H54 (cell line): ENCODE results near the gene DNAJB11.

Source experiments
- DNase-seq: peaks from one replicate; pipeline ENCODE4 v3.0.0; 2011; ENCODE audit warnings: low spot score, mixed read lengths; ENCODE audit not compliant: insufficient read length
- FAIRE-seq: peaks from 3 replicates; lab custom pipeline; 2011; peaks lifted over from hg19 to GRCh38; lab: Jason Lieb, UNC
- POLR2A ChIP-seq: IDR thresholded peaks from 2 replicates; pipeline ENCODE4 v1.6.1; 2011; ENCODE audit warnings: low read depth, mild to moderate bottlenecking, low read length

DNAJB11 gene

GRCh38 chr3:186612721-186613636 is 42.5 kb downstream of the DNAJB11 start, which contains the start of gene AHSG:
Gene AHSG (plus strand): TSS chr3:186613060. CDS start chr3:186613142, 82 bp downstream.
- no peak for DNase-seq
- FAIRE-seq, result no peak
- TF ChIP-seq POLR2A, result no peak

DNA sequence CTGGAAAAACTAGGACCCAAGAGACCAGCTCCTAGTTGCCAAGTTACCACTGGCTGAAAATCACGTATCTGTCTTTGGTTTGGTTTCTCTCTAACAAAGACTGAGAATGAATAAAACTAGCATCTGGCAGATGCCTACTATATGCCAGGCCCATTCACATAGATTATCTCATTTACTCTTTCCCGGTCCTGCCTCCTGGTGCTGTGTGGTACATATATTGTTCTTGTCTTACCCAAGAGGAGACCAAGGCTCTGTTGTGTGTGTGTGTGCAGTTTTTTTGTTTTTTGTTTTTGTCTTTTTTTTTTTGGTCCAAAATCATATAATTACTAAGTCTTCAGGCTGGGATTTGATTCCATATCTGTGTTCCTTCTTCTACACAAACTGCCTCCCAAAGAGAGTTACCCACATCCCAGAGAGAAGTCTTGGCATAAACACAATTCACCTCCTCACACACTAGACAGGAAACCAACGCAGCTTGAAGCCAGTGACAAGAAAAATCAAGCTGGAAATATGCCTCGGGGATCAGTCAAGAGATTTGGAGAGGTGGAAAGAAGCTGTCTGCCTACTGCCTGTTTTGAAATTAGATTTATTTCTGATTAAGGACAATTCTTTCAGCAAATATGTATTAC is 43.2 kb downstream of the DNAJB11 start:
- peak; percentile 30 for DNase-seq
- no peak for TF ChIP-seq POLR2A
- no peak for FAIRE-seq

GRCh38 chr3:186614266-186614596 is 43.7 kb downstream of the DNAJB11 start:
- TF ChIP-seq POLR2A, result no peak
- DNase-seq (no peak), FAIRE-seq (no peak)

GRCh38 chr3:186614597-186615483 is 44.3 kb downstream of the DNAJB11 start:
- no peak for TF ChIP-seq POLR2A
- DNase-seq (peak; percentile 81), FAIRE-seq (peak; percentile 92)

- FAIRE-seq (no peak), DNase-seq (no peak)
- TF ChIP-seq POLR2A, result no peak
Observed at GRCh38 chr3:186616299-186616617, 45.7 kb downstream of the DNAJB11 start.

DNA sequence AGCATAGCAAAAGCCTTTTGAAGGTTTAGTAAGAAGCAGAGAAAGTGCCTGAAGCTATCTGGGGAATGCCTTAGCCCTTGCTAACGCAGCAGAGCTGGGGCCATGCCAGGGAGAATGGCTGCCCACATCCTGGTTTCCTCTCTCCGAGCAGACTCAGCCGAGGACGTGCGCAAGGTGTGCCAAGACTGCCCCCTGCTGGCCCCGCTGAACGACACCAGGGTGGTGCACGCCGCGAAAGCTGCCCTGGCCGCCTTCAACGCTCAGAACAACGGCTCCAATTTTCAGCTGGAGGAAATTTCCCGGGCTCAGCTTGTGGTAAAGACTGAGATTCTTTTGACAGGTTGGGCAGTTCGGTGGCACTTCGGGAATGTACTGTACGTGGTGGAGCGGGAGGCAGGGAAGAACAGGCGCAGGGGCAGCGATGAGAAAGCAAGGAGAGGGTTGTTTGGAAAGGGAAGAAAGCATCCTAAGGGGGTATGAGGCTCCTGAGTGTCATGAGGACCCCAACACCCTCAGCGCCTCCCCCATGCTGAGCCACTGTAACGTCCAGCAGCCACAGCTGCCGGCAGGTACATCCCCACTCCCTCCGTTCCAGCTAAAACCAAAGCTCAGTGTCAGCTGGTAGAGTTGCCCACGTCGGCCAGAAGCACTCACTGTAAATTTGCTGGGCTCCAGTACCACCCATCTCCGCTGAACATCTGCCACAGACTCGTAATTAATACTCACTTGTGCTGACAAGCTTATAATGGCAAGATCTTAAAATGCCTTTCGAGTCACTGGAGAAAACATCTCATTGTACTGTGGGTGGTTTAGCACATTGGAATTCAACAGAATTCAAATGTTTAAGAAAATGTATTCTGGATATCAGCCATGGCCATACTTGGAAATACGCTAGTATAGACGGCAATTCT is 46.8 kb downstream of the DNAJB11 start:
- TF ChIP-seq POLR2A, result no peak
- FAIRE-seq (peak; percentile 97), DNase-seq (peak; percentile 98)

GRCh38 chr3:186618318-186618938 is 47.9 kb downstream of the DNAJB11 start:
- FAIRE-seq, result no peak
- TF ChIP-seq POLR2A, result no peak
- DNase-seq, result no peak

DNA sequence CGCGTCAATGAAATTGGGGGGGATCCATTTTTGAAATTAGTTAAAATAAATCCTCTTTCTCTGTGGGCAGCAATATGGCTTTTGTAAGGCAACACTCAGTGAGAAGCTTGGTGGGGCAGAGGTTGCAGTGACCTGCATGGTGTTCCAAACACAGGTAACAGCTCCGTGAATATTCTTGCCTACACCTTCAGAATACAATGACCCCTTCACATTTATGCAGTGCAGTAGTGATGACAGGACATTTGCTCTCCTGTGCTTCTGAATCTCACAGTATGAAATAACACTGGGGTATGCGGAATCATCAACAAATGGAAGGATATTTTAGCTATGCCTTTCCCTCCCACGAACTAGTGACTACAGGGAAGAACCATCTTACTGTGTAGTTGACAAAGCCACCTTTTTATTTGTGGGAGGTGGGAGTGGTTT is 49.3 kb downstream of the DNAJB11 start:
- FAIRE-seq (no peak), DNase-seq (no peak)
- TF ChIP-seq POLR2A, result no peak

DNA sequence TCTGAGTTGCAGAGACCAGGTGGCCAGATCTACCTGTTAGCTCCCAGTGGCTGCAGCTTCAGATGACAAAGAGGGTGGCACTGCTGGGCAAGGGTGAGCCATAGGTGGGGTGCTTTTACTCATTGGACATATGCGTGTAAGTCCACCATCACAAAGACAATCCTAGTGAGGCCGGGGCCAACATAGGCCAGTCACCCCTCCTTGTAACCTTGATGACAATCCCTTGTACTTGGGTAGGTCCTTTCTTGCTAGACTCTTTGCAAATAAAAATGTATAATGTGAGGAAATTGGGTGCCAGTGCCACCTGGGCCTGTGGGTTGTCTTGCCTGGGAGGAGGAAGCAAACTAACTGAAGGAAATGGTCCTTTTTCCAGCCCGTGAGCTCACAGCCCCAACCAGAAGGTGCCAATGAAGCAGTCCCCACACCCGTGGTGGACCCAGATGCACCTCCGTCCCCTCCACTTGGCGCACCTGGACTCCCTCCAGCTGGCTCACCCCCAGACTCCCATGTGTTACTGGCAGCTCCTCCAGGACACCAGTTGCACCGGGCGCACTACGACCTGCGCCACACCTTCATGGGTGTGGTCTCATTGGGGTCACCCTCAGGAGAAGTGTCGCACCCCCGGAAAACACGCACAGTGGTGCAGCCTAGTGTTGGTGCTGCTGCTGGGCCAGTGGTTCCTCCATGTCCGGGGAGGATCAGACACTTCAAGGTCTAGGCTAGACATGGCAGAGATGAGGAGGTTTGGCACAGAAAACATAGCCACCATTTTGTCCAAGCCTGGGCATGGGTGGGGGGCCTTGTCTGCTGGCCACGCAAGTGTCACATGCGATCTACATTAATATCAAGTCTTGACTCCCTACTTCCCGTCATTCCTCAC is 49.9 kb downstream of the DNAJB11 start:
- TF ChIP-seq POLR2A, result no peak
- no peak for DNase-seq
- FAIRE-seq, result no peak

DNA sequence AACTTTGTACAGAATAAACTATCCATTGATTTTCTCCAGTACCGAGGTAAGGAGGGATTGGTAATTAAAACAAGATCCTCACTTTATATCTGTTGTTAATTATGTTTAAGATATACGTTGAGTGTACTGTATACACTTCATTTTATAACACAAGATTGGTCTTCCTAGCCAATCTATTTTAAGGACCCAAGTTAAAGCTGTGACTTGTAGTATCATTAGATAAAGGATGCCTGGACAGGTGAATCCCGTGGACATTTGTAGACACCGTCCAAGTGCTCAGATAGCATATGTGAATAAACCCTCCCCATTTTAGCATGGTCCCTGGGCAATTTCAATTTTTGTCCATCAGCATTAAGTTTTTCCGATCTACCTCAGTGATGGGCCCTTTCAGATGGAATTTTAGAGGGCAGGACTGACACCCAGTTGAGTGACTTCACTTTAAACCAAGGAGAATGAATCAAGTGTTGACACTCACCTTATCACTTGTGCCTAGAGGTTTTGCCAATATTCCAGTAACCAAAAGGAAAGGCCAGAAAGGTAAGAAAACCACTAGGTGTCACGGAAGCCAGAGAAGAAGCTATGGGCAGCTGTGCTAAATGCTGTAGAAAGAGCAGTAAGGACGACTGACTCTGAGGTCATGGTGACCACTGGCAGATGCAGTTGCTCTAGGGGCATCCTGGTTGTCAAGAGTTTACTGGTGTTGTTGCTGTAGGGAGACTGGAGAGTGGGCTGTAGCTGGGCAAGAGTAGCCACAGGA is 51.6 kb downstream of the DNAJB11 start:
- FAIRE-seq, result no peak
- no peak for DNase-seq

GRCh38 chr3:186622651-186623310 is 52.3 kb downstream of the DNAJB11 start:
- DNase-seq, result no peak
- TF ChIP-seq POLR2A, result no peak
- FAIRE-seq, result no peak

More for the DNA sequence above, 51.6 kb downstream of the DNAJB11 start:
- TF ChIP-seq POLR2A, result no peak
